GM18511 (cell line): ENCODE measurements around the gene TRIM23.

ENCODE experiments used
- ATAC-seq: cut with Tn5 transposase; IDR thresholded peaks from one replicate; pipeline ENCODE4 v1.9.1; 2021; ENCODE audit warnings: mild to moderate bottlenecking, moderate library complexity; ENCODE audit not compliant: unreplicated experiment

The TRIM23 gene

GRCh38 chr5:65570598-65571226 is 53.4 kb downstream of the TRIM23 start:
- ATAC-seq: no peak

GRCh38 chr5:65566505-65566904 is 57.6 kb downstream of the TRIM23 start:
- ATAC-seq: no peak

- ATAC-seq: no peak
These were observed 60.4 kb downstream of the TRIM23 start for GRCh38 chr5:65563777-65564176.

GRCh38 chr5:65562731-65563701 is 61.1 kb downstream of the TRIM23 start, which contains the start of the genes CENPK and PPWD1:
Gene CENPK, minus strand, starts transcription at chr5:65563168. Its CDS starts 8,261 bp downstream, at chr5:65554907.
Gene PPWD1, plus strand, starts transcription at chr5:65563296. Its CDS starts 15 bp downstream, at chr5:65563311.
- peak; percentile 99 for ATAC-seq

GRCh38 chr5:65556718-65557117 is 67.4 kb downstream of the TRIM23 start:
- ATAC-seq: no peak

GRCh38 chr5:65556181-65556580 is 68.0 kb downstream of the TRIM23 start:
- ATAC-seq: no peak

- ATAC-seq: no peak
These were observed 68.8 kb downstream of the TRIM23 start for GRCh38 chr5:65555287-65555686.

GRCh38 chr5:65553941-65554340 is 70.2 kb downstream of the TRIM23 start:
- ATAC-seq: no peak

- no peak for ATAC-seq
These were observed 75.9 kb downstream of the TRIM23 start for GRCh38 chr5:65548281-65548680.

GRCh38 chr5:65546141-65546540 is 78.0 kb downstream of the TRIM23 start:
- ATAC-seq: no peak

GRCh38 chr5:65544473-65544872 is 79.7 kb downstream of the TRIM23 start:
- no peak for ATAC-seq

GRCh38 chr5:65539827-65540226 is 84.3 kb downstream of the TRIM23 start:
- no peak for ATAC-seq
